DMS 273 treated with DMSO at 0.1 percent for 48 hours (cell line): ENCODE measurements around the gene SLC47A2.
A peak's percentile ranks its signal among the peaks of the same experiment; 100 is the strongest.
"Not testable (repeated sequence)": the region's sequence is repeated elsewhere in the genome, so short reads cannot be mapped to it uniquely, and the experiment has no call there.

Source experiments
- DNase-seq: peaks from one replicate; lab custom pipeline; 2025; lab: John Stamatoyannopoulos, UW

SLC47A2 gene, protein sequence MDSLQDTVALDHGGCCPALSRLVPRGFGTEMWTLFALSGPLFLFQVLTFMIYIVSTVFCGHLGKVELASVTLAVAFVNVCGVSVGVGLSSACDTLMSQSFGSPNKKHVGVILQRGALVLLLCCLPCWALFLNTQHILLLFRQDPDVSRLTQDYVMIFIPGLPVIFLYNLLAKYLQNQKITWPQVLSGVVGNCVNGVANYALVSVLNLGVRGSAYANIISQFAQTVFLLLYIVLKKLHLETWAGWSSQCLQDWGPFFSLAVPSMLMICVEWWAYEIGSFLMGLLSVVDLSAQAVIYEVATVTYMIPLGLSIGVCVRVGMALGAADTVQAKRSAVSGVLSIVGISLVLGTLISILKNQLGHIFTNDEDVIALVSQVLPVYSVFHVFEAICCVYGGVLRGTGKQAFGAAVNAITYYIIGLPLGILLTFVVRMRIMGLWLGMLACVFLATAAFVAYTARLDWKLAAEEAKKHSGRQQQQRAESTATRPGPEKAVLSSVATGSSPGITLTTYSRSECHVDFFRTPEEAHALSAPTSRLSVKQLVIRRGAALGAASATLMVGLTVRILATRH

DNA sequence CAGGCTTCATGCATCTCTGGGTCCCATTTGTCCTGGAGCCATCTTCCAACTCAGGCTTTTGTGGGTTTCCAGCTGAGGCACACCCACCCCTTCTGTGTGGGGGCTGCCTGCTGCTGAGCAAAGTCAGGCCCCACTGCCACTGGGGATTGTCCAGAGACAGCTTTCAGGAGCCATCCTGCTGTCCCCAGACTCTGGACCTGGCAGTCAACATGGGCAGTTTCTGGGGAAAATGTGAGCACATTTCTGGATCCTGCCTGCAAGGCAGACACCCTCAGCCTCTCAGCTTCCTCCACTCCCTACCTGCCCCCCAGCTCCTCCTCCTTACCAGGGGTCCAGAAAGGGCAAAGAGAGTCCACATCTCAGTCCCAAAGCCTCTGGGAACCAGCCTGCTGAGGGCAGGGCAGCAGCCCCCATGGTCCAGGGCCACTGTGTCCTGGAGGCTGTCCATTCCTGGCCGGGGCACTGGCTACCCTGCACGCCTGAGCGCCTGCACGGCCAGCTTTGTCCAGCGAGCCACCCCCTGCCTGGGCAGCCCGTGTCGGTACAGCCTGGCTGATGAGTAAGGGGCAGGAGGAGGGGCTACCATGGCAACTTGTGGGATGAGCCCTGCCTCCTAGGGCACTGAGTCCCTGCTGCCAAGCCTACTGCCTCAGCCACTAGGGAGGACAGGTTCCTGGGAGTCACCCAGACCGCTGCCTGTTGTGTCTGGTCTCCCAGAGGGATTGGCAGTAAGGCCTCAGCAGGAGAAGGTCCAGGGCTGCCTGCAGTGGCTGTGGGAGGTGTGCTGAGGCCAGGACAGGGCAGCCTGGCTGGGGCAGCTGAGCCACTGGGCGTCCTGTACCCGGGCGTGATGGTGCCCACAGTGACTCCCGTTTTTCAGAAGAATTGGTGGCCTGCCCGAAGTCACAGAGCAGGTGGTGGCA, at the start of gene SLC47A2:
Gene SLC47A2, minus strand, starts transcription at position 477 of the 923 bp plus-strand sequence. Its CDS starts 29 bp downstream, at position 448.
- no peak for DNase-seq

DNA sequence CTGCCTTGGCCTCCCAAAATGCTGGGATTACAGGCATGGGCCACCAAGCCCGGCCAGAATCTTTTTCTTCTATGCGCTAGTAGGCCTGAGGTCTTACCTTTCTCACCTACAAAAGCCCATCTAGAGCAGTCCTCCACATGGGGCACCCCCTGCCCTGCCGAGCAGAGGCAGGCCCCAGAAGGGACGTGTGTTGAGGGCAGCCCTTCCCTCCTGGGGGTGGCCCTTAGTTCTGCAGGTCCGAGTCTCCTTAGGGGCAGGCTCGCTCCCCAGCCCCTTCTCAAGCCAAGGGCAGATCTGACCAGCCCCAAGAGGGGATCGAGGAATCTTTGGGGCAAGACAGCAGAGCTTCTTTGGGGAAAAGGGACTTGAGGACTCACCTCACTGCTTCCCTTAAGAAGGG, 49.6 kb upstream of the SLC47A2 start:
- DNase-seq, result no peak

DNA sequence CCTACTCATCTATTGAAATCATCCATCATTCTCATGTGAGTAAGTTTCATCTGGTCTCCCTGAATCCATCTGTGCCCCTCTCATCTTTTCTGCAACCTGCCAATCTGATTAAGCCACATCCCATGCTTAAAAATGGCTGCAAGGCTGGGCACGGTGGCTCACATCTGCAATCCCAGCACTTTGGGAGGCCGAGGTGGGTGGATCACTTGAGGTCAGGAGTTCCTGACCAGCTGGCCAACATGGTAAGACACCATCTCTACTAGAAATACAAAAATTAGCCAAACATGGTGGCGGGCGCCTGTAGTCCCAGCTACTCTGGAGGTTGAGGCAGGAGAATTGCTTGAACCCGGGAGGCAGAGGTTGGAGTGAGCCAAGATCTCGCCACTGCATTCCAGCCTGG, 47.6 kb upstream of the SLC47A2 start:
- not testable (repeated sequence) for DNase-seq

DNA sequence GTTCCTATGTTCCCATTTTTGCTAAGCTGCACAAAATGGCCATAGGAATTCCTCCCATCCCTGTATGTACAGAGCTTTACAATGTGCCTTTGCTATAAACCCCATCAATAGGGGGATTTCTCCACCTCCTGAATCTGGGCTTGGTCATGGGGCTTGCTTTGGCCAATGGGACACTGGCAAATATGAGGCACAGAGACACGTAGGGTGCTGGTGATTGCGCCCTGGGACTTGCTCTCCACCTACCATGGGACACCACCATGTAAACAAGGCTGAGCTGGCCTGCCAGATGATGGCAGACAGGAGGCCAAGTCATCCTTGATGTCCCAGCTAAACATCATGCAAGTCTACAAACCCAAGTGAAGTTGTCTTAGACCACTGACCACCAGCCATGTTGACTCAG, 47.0 kb upstream of the SLC47A2 start:
- no peak for DNase-seq

- no peak for DNase-seq
These were observed 46.2 kb upstream of the SLC47A2 start for GRCh38 chr17:19762515-19762961.

DNA sequence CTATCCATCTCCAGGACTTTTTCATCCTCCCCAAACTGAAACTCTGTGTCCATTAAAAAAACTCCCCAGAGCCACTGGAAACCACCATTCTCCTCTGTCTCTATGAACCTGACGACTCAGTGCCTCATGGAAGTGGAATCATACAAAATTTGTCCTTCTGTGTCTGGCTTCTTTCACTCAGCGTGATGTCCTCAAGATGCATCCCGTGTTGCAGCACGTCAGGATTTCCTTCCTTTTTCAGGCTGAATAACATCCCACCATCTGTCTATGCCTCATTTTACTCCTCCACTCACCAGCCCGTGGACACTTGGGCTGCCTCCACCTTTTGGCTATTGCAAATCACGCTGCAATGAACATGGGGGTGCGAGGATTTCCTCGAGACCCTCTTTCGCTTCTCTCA, 44.4 kb upstream of the SLC47A2 start:
- no peak for DNase-seq

- DNase-seq, result no peak
These were observed 43.5 kb upstream of the SLC47A2 start for GRCh38 chr17:19759568-19760549.

DNA sequence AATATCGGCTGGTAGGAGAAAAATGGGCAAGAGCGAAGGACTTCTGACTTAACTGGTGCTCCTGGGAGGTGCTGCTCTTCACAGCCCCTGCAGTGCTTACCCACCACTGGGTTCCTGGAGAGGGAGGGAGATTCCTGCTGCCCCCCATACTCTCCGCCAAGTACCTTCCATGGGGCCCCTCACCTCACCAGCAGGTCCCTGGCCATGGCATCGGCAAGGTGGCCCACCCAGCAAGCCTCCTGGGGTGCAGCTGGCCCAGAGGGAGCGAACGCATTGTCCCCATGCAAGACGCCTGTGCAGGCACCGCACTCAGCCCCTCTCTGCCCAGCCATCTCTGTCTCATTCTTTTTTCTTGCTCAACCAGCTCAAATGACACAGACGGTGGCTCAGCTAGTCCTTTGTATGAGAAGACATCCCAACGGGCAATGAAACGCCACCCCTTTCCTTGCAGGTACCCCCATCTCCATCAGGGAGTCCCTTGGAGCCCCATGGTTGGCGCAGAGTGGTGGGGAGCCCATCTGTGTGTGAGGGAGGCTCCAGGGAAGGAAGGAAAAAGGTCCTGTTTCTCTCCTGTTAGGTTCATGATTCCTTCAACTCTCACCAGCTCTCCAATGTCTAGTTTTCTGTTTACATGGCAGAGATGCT, 41.3 kb upstream of the SLC47A2 start:
- DNase-seq, result no peak

DNA sequence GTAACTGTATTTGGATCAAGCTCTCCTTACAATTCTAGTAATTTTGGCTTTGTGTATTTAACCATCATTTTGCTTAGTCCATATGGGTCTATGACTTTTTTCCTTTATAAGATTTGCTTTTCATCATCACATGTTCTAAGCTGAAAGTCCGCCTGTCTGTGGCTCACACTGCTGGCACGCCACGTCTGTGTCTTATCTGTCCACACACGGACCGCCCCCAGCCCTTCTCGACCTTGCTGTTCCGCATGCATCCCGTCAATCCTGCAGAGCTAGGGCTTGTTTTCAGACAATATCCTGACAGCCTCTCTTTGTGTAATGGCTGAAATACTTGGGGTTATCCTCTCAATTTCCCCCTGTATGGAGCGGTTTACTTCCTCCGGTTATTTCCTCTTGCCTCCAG, 40.2 kb upstream of the SLC47A2 start:
- no peak for DNase-seq

GRCh38 chr17:19755821-19756510, 39.6 kb upstream of the SLC47A2 start:
- no peak for DNase-seq

DNA sequence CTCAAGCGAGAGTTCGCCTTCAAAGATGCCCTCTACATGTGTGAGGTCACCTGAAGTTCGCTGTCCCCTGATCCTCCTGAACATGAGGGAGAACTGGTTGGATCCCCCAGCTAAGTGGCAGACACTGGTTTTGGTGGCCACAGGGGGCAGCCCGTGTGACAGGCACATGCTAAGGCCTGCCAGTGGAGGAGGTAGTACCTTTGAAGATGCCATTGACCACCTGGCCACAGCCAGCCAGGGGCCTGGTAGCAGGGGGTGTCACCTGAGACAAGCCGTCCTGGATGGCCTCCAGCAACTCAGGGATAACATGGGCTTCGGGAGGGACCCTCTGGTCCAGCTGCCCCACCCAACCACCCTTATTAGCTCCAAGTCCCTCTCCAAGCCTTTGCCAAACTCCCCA, 39.0 kb upstream of the SLC47A2 start:
- no peak for DNase-seq

GRCh38 chr17:19753661-19754463, 37.5 kb upstream of the SLC47A2 start:
- DNase-seq, result peak; percentile 15

GRCh38 chr17:19753051-19753509, 36.7 kb upstream of the SLC47A2 start:
- peak; percentile 44 for DNase-seq

GRCh38 chr17:19752216-19753050, 36.0 kb upstream of the SLC47A2 start:
- no peak for DNase-seq

- no peak for DNase-seq
These were observed 34.5 kb upstream of the SLC47A2 start for GRCh38 chr17:19750835-19751234.

DNA sequence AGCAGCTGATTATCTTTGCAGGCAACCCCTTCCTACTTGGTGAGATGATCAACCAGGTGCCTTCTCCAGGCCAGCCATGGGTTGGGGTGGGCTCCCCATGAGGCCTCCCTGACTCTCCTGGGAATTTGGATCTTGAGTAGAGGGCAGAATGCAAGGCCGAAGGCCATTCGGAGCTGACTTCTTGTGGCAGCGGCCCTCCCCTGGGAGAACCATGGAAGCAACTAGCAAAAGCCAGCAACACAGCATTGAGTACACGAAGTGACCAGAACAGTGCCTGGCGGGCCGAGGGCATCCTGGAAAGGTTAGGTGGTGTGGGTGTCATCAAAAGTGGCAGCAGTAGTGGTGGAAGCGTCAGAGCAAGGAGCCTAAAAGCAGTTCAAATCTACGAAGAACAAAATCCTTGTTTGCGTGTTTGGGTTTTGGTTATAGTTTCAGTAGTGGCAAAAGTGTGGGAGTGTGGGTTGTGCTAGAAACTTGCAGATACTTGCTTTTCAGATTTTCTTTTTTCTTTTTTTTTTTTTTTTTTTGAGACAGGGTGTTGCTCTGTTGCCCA, 33.7 kb upstream of the SLC47A2 start:
- no peak for DNase-seq

- DNase-seq, result no peak
These were observed 32.4 kb upstream of the SLC47A2 start for GRCh38 chr17:19748807-19749193.
